HG02642 (cell line): ENCODE measurements around the gene KDM1B.
"Not testable (repeated sequence)": the region's sequence is repeated elsewhere in the genome, so short reads cannot be mapped to it uniquely, and the experiment has no call there.

Experiments used
- ATAC-seq: cut with Tn5 transposase; IDR thresholded peaks from one replicate; pipeline ENCODE4 v1.9.1; 2021; ENCODE audit warnings: mild to moderate bottlenecking; ENCODE audit not compliant: unreplicated experiment, poor library complexity

Gene KDM1B

GRCh38 chr6:18147616-18148015 lies 7.6 kb upstream of the KDM1B start:
- no peak for ATAC-seq

DNA sequence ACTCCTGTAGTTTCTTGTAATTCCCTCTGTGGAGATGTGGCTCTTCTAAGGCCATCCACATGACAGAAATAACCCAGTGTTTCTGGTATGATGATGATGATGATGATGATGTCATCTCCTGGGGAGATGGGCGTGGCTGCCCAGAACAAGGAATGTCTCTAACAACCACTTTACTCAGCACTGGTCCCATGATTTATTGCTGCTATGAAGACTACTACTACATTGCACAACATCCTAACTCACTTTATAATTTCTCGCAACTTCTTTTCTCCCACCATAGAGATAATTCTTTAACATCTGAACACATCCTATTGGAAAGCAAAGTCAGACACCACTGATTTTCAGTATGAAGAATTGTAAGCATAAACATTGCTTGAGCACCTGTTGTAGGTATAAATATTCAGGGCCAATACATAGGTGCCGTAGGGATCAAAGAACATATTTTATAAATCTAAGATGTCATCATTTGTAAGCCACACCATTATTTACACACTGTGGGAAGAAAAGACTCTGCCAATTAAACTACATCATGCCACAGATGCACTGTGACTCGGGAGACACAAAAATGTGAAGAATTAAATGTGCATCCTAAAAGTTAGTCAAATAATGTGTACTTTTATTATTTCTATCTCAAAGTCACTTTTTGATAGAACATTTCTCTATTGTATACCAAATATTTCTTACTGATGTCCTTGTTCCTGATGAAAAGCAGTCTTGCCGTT lies 6.8 kb upstream of the KDM1B start:
- no peak for ATAC-seq

DNA sequence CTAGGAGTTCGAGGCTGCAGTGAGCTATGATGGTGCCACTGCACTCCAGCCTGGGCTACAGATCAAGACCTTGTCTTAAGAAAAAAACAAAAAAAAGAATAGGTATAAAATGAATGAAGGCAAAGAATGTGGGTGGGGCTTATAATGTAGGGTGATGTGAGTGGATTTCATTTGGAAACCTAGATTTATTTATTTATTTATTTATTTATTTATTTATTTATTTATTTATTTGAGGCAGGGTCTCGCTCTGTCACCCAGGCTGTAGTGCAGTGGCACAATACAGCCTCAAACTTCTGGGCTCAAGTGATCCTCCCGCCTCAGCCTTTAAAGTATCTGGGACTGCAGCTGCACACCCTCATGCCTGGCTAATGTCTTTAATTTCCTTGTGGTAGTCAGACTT lies 3.8 kb upstream of the KDM1B start:
- ATAC-seq = not testable (repeated sequence)

GRCh38 chr6:18151801-18152200 lies 3.4 kb upstream of the KDM1B start:
- no peak for ATAC-seq

DNA sequence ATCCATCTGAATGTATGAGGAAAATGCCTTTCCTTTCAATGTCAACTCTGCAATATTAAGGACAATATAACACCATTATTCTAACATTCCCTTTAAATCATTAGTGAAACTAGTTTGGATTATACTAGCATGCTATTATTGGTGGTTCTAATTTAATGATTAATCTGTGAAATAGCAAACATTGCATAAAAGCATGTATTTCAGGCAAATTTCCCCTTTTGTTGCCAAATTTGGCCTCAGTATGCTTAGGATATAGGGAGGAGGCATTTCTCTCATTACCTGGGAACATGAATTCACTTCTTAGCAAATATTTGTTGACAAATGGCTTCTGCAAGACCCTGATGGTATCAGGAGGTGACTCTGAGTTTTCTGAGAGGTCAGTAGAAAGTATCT lies 1.9 kb upstream of the KDM1B start:
- no peak for ATAC-seq

GRCh38 chr6:18154507-18155149 lies 594 bp upstream of the KDM1B start, which contains the start of gene TPMT:
Gene TPMT, minus strand, starts transcription at chr6:18155077. Its CDS starts 5,950 bp downstream, at chr6:18149127.
- peak; percentile 69 for ATAC-seq

DNA sequence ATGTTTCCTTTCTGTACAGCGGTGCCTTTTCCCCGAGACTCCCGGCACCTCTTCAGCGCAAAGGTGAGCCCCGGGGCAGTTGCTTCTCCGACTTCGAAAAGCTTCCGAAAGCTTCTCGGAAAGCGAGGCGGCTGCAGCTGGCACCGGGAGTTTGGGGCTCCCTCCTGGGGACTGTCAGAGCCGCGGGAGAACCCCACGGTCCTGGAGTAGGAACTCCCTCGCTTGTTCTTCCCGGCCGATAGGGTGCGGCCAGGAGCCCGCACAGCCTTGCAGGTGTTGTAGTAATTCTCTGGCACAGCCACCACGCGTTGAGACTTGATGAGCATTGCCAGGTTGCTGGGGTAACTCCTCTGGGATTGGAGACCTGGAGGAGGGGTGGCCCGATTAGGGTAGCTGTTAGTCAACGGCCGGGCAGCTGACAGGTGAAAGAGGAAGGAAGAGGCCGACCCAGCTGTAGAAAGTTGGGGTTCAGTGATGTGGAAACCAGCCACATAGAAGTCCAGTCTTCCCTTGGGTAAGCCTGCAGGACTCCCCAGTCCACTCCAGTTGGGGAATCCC lies 721 bp downstream of the KDM1B start:
- peak; percentile 37 for ATAC-seq

DNA sequence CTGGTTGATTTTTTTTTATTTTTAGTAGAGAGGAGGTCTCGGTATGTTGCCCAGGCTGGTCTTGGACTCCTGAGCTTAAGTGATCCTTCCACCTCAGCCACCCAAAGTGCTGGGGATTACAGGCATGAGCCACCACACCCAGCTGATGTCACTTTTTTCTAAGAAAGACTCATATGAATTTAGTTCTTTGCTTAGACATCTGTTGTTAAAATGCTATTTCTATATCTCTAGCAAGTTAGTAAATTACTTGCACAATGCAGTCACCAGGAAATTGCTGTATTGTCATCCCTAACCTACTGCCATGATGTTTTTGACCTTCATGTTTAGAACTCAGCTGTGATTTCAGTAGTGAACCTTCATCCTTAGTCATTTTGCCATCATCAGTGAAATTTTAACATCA lies 5.7 kb downstream of the KDM1B start:
- no peak for ATAC-seq

DNA sequence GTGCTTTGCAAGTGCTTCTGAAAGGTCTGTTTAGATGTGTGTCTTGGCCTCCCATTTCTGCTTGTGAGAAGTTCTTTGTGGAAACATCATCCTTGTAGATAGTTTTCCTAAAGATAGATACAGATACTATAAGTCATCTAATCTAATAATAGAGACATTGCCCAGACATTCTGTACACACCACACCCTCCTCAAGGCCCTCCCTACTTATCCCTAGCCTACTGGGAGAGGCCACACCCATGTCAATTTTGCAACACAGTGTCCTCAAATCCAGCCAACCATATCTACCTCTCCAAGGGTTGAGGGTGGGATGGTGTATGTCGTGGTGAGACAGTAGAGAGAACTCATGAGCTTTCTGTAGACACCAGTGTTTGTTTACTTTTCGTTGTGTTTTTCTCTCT lies 6.2 kb downstream of the KDM1B start:
- no peak for ATAC-seq

GRCh38 chr6:18162401-18162800 lies 7.2 kb downstream of the KDM1B start:
- ATAC-seq = no peak

GRCh38 chr6:18165751-18166150 lies 10.5 kb downstream of the KDM1B start:
- no peak for ATAC-seq

DNA sequence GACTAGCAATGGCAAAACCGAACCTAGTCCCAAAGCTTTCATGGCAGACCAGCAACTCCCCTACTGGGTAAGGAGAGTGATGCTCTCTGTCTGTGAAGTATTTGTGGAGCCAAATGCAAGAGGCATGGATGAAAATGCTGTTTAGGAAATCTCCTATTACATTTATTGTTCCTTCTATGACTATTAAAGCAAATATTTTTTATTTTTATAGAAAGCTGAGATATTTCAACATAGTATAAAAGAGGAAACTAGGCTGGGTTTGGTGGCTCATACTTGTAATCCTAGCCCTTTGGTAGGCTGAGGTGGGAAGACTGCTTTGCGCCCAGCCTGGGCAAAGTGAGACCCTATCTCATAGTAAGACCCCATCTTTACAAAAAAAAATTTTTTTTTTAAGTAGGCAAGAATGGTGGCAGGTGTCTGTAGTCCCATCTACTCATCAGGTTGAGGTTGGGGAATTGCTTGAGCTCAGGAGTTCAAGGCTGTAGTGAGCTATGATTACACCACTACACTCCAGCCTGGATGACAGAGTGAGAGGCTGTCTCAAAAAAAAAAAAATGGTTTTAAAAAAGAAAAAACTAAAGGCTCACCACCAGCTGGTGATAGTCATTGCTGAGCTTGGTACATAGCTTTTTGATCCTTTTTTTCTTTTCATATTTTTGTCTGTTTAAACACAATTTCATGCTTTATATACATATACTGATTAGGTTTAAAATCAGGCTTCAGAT lies 11.3 kb downstream of the KDM1B start:
- no peak for ATAC-seq

GRCh38 chr6:18168264-18168663 lies 13.0 kb downstream of the KDM1B start:
- no peak for ATAC-seq

DNA sequence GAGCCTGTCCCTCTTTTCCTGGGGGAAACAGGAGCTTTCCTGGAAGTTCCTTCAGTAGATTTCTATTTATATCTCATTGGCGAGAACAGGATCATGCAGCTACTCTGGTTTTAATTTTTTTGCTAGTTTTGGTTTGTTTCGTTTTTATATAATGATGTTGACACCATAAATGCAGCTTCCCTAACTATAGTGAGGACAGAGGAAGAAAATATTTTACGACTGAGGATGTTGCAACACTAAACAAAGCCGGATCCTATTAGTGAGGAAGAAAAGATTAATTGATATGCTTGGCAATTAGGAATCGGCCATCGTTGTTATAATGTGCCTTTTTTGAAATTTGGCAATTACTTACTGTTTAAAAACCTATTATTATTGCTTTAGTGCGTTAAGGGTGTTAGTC lies 16.6 kb downstream of the KDM1B start:
- no peak for ATAC-seq

GRCh38 chr6:18176198-18176597 lies 21.0 kb downstream of the KDM1B start:
- not testable (repeated sequence) for ATAC-seq

- ATAC-seq = no peak
Observed at GRCh38 chr6:18177286-18177965, 22.2 kb downstream of the KDM1B start.

DNA sequence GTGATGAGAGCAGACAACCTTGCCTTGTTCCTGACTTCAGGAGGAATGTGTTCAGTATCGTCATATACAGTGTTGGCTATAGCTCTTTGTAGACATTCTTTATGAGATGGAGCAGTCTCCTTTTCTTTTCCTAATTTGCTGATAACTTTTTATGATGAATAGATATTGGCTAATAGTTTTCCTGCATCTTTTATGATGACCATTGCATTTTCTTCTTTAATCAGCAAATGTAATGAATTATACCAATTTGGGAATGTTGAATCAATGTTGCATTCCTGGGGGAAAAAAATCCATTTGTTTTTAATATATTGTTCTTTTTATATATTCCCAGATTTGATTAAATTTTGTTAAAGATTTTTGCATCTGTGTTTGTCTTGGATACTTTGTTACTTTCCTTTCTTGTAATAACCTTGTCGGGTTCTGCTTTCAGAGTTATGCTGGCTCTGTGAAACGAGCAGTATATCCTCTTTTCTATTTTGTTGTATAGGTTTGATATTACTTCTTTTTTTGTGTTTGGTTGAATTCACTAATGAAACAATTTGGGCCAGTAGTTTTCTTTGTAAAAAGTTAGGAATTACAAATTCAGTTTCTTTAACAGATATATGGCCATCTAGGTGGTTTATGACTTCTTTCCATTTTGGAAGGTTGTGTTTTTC lies 23.9 kb downstream of the KDM1B start:
- ATAC-seq = no peak

DNA sequence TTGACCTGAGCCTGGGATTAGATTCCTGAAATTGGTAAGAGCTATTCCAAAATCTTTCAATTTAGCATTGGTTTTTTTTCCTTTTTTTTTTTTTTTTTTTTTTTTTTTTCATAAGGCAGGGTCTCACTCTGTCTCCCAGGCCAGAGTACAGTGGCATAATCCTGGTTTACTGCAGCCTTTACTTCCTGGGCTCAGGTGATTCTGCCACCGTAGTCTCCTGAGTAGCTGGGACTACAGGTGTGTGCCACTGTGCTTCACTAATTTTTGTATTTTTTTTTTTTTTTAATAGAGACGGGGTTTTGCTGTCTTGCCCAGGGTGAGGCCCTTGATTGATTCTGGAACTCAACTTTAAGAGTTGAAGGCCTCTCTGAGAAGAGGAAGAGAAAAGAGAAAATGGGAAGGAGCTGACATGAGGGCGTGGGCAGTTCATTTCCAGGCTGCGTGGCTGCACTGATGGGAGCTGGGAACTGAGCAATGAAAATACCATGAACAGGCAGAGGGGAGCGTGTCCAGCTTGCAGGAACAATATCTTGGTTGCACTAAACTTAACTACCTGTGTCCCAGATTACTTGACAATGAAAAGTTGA lies 24.6 kb downstream of the KDM1B start:
- ATAC-seq = no peak

DNA sequence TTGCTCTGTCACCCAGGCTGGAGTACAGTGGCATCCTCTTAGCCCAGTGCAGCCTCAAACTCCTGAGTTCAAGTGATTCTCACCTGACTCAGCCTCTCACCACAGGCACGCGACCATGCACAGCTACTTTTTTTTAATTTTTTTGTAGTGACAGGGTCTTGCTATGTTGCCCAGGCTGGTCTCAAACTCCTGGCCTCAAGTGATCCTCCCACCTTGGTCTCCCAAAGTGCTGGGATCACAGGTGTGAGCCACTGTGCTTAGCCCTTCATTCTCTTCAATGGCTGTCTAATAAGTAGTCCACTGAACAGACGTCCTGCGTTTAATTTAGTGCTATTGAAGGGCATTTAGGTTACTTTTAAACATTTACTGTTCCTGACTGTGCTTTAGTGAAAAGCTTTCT lies 27.3 kb downstream of the KDM1B start:
- ATAC-seq = no peak

GRCh38 chr6:18183766-18184165 lies 28.5 kb downstream of the KDM1B start:
- ATAC-seq = no peak
